Measurements from ENCODE around the gene GRK5.

GRK5 gene

DNA sequence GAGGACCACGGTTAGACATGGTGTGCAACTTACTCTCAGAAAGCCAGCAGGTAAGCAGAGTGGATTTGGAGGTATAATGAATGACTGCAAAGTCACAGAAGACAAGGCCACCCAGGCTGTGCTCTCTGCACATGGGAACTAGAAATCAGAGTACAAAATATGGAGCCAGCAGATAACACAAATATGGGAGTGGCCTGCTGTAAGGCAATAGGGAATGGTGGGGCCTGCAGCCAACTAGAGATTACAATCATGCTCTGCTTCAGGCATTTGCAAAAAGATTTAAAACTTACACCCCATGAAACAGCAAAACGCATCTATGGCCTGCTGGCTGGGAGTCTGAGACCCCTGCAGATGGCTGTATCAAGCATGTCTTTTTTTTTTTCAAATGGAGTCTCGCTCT lies 288.2 kb downstream of the GRK5 start:
- Histone ChIP-seq H3K4me1 (ENCODE audit: insufficient read depth, low read length, poor library complexity, severe bottlenecking) (peaks cover 30% of the 10 kb centered on the region), H3K27me3 (ENCODE audit: insufficient read depth, low read length, poor library complexity, severe bottlenecking) (no peaks in the 10 kb centered on the region), H3F3A (ENCODE audit: low read depth) (no peaks in the 10 kb centered on the region), H3K9me3 (ENCODE audit: insufficient read depth, low read depth, low read length) (no peaks in the 10 kb centered on the region), H2AFZ (ENCODE audit: low read length) (no peak overlapping the region), H3K4me3 (ENCODE audit: low read length, poor library complexity, severe bottlenecking) (no peak overlapping the region), H3K36me3 (ENCODE audit: insufficient read depth, low read length) (no peaks in the 10 kb centered on the region; the same call in 1 of the 2 replicates), H4K20me1 (ENCODE audit: insufficient read depth, low read length, poor library complexity, severe bottlenecking) (no peaks in the 10 kb centered on the region), H3K4me2 (ENCODE audit: low read depth, low read length, poor library complexity, severe bottlenecking) (no peak overlapping the region), H3K79me2 (ENCODE audit: insufficient read depth, low read length) (no peaks in the 10 kb centered on the region), H3K9ac (ENCODE audit: low read depth, low read length, poor library complexity, severe bottlenecking) (no peak overlapping the region), H3K9me2 (replicated peaks; ENCODE audit: low read depth, low read length) (no peaks in the 10 kb centered on the region)
- TF ChIP-seq EZH2phosphoT487 (IDR thresholded peaks at IDR 0.05; ENCODE audit: borderline replicate concordance): no peak
- TF ChIP-seq, protein P1, sequence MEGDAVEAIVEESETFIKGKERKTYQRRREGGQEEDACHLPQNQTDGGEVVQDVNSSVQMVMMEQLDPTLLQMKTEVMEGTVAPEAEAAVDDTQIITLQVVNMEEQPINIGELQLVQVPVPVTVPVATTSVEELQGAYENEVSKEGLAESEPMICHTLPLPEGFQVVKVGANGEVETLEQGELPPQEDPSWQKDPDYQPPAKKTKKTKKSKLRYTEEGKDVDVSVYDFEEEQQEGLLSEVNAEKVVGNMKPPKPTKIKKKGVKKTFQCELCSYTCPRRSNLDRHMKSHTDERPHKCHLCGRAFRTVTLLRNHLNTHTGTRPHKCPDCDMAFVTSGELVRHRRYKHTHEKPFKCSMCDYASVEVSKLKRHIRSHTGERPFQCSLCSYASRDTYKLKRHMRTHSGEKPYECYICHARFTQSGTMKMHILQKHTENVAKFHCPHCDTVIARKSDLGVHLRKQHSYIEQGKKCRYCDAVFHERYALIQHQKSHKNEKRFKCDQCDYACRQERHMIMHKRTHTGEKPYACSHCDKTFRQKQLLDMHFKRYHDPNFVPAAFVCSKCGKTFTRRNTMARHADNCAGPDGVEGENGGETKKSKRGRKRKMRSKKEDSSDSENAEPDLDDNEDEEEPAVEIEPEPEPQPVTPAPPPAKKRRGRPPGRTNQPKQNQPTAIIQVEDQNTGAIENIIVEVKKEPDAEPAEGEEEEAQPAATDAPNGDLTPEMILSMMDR (conservative IDR thresholded peaks at IDR 0.05; ENCODE audit: low read length): no peak

DNA sequence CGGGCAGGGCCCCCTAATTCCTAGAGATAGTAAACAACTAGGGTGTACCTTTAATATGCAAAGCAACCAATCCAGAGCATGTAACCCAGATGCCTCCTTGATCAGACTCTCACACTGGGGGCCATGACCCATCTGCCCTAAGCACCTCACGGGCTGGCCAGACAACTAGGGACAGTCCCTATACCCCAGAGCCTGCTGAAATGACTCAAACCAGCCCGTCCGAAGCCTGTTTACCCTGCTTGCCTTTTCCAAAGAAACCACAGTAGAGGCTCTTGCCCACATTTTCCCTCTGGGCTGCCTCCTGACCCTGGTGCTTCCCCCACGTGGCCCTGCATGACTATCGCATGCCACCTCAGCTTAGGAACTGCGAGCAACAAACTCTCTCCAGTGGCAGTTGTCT lies 288.9 kb downstream of the GRK5 start:
- no peak overlapping the region for H3K4me3 ChIP-seq (ENCODE audit: low read length, poor library complexity, severe bottlenecking)
- H3K4me1 ChIP-seq (ENCODE audit: insufficient read depth, low read length, poor library complexity, severe bottlenecking): peaks cover 37% of the 10 kb centered on the region

DNA sequence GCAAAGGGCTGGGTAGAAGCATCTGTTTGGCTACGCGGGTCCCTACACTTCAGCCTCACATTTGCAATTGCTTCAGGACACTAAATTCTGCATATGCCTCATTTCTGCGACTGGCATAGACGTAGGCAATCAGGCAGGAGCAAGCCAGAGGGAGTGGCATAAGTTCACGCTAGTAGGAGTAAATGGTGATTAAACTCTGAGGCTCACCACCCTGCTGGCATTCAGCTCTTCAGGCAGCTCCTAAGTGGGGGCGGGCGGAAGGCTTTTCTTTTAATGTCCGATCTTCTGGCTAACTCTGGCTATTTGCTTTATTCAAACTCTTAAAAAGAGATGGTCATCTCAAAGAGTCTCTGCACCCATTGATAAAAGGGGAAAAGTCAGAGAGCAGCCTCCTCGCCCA lies 289.9 kb downstream of the GRK5 start:
- Histone ChIP-seq H3K4me2 (ENCODE audit: low read depth, low read length, poor library complexity, severe bottlenecking) (no peak overlapping the region), H3K79me2 (ENCODE audit: insufficient read depth, low read length) (no peaks in the 10 kb centered on the region), H3K4me1 (ENCODE audit: insufficient read depth, low read length, poor library complexity, severe bottlenecking) (peaks cover 37% of the 10 kb centered on the region)

More for the DNA sequence above, 288.9 kb downstream of the GRK5 start:
- H3K9me2 ChIP-seq (replicated peaks; ENCODE audit: low read depth, low read length): no peaks in the 10 kb centered on the region
- no peaks in the 10 kb centered on the region for H3K79me2 ChIP-seq (ENCODE audit: insufficient read depth, low read length)
- no peaks in the 10 kb centered on the region for H3K9me3 ChIP-seq (ENCODE audit: insufficient read depth, low read depth, low read length)
- no peaks in the 10 kb centered on the region; the same call in 1 of the 2 replicates for H3K36me3 ChIP-seq (ENCODE audit: insufficient read depth, low read length)
- H4K20me1 ChIP-seq (ENCODE audit: insufficient read depth, low read length, poor library complexity, severe bottlenecking): no peaks in the 10 kb centered on the region
- no peaks in the 10 kb centered on the region for H3F3A ChIP-seq (ENCODE audit: low read depth)
- TF ChIP-seq, protein P1 (conservative IDR thresholded peaks at IDR 0.05; ENCODE audit: low read length): no peak
- TF ChIP-seq EZH2phosphoT487 (IDR thresholded peaks at IDR 0.05; ENCODE audit: borderline replicate concordance): no peak
- no peaks in the 10 kb centered on the region for H3K27me3 ChIP-seq (ENCODE audit: insufficient read depth, low read length, poor library complexity, severe bottlenecking)
- no peak overlapping the region for H3K9ac ChIP-seq (ENCODE audit: low read depth, low read length, poor library complexity, severe bottlenecking)
- no peak overlapping the region for H2AFZ ChIP-seq (ENCODE audit: low read length)
- H3K4me2 ChIP-seq (ENCODE audit: low read depth, low read length, poor library complexity, severe bottlenecking): no peak overlapping the region

More for the DNA sequence above, 289.9 kb downstream of the GRK5 start:
- no peak for TF ChIP-seq EZH2phosphoT487 (IDR thresholded peaks at IDR 0.05; ENCODE audit: borderline replicate concordance)
- TF ChIP-seq, protein P1 (conservative IDR thresholded peaks at IDR 0.05; ENCODE audit: low read length): no peak
- H3F3A ChIP-seq (ENCODE audit: low read depth): peaks cover 5% of the 10 kb centered on the region
- no peaks in the 10 kb centered on the region; the same call in 1 of the 2 replicates for H3K36me3 ChIP-seq (ENCODE audit: insufficient read depth, low read length)
- H4K20me1 ChIP-seq (ENCODE audit: insufficient read depth, low read length, poor library complexity, severe bottlenecking): no peaks in the 10 kb centered on the region
- no peak overlapping the region for H3K4me3 ChIP-seq (ENCODE audit: low read length, poor library complexity, severe bottlenecking)
- no peaks in the 10 kb centered on the region for H3K9me2 ChIP-seq (replicated peaks; ENCODE audit: low read depth, low read length)
- no peak overlapping the region for H2AFZ ChIP-seq (ENCODE audit: low read length)
- no peaks in the 10 kb centered on the region for H3K27me3 ChIP-seq (ENCODE audit: insufficient read depth, low read length, poor library complexity, severe bottlenecking)
- H3K9me3 ChIP-seq (ENCODE audit: insufficient read depth, low read depth, low read length): no peaks in the 10 kb centered on the region
- no peak overlapping the region for H3K9ac ChIP-seq (ENCODE audit: low read depth, low read length, poor library complexity, severe bottlenecking)

All from Loucy (cell line).